ENCODE measurements around the gene CXCL5.

GRCh38 chr4:73989928-73990327 is 8.5 kb downstream of the CXCL5 start:
- TF ChIP-seq USF2 (IDR thresholded peaks at IDR 0.05; ENCODE audit: borderline replicate concordance, low read depth, low read length) (no peak), EZH2 (IDR thresholded peaks at IDR 0.05; ENCODE audit: borderline replicate concordance, control insufficient read depth, low read depth, low read length) (no peak), CUX1 (IDR thresholded peaks at IDR 0.05; ENCODE audit: insufficient replicate concordance, low read depth, low read length) (no peak)

Measured in GM12878 (cell line).